Measurements from ENCODE around the gene C3orf33.

The C3orf33 gene

GRCh38 chr3:155743606-155744005 is 62.5 kb downstream of the C3orf33 start:
- Histone ChIP-seq H3K27me3 (ENCODE audit: control insufficient read depth in 5 of 5, insufficient read depth in 4 of 5, low read length in 5 of 5) (peaks cover 0 to 13% (median 9%) of the 10 kb centered on the region in 5 donors), H3K27ac (ENCODE audit: low read depth, low read length) (no peak overlapping the region), H3K9ac (ENCODE audit: low read length in 5 of 5) (peak overlapping the region; percentile 35 to 75 (median 64)), H3K4me3 (ENCODE audit: low read depth in 1 of 5, low read length in 5 of 5) (peak overlapping the region; percentile 74 to 91 (median 83)), H3K9me3 (ENCODE audit: control insufficient read depth in 5 of 5, low read length in 5 of 5) (no peaks in the 10 kb centered on the region), H3K36me3 (ENCODE audit: control insufficient read depth in 5 of 5, insufficient read depth in 5 of 5, low read length in 5 of 5) (no peaks in the 10 kb centered on the region), H3K4me1 (ENCODE audit: control insufficient read depth in 5 of 5, insufficient read depth in 5 of 5, low read length in 5 of 5) (peaks cover 0 to 25% (median 24%) of the 10 kb centered on the region in 5 donors)

DNA sequence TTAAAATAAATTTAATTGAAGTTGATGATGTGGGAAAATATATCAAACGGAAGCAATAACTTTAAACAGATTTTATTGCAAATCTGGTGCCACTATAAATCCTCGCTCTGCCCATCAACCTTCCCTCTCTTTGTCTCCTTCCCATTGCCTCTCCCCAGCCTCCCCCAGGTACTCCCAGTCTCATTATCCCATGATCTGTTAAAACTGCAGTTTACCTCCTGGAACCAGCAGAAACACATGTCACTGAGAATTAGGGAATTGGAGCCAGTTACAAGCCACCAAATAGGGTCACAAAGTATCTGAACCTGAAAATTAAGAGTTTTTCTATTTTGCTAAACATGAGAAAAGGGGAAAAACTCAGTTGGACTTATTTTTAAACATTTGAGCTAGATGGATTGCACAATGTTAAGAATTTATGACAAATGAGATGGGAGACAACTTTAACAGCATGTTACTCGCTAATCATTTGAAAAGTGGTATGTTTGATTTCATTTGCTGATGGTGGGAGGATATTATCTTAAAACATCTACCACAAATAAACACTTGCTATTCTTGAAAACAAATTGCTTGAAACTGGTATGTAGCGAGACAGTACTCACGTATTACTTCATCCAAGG is 63.6 kb downstream of the C3orf33 start:
- Histone ChIP-seq H3K4me1 (ENCODE audit: control insufficient read depth in 5 of 5, insufficient read depth in 5 of 5, low read length in 5 of 5) (peaks cover 0 to 25% (median 22%) of the 10 kb centered on the region in 5 donors), H3K27ac (ENCODE audit: low read depth, low read length) (no peak overlapping the region), H3K9ac (ENCODE audit: low read length in 5 of 5) (no peak overlapping the region), H3K27me3 (ENCODE audit: control insufficient read depth in 5 of 5, insufficient read depth in 4 of 5, low read length in 5 of 5) (peaks cover 0 to 13% (median 9%) of the 10 kb centered on the region in 5 donors), H3K4me3 (ENCODE audit: low read depth in 1 of 5, low read length in 5 of 5) (no peak overlapping the region), H3K36me3 (ENCODE audit: control insufficient read depth in 5 of 5, insufficient read depth in 5 of 5, low read length in 5 of 5) (no peaks in the 10 kb centered on the region), H3K9me3 (ENCODE audit: control insufficient read depth in 5 of 5, low read length in 5 of 5) (no peaks in the 10 kb centered on the region)

DNA sequence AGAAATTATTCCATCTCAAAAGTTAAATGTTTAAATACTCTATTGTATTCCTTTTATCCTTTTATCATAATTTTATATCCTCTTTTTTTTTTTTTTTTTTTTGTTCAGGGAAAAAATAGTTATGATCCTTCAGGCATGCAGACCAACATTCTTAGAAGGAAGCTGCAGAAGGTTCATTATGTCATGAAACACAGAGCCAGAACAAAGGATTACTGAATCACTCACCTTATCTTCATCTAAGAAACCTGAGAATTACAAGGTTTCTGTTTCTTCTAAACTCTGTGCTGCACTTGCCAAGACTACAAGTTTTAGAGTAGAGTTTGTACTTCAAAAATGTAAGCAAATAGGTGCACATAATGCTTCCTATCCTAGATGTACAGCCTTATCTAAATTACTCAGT is 64.5 kb downstream of the C3orf33 start:
- Histone ChIP-seq H3K27ac (ENCODE audit: low read depth, low read length) (no peak overlapping the region), H3K9ac (ENCODE audit: low read length in 5 of 5) (no peak overlapping the region), H3K9me3 (ENCODE audit: control insufficient read depth in 5 of 5, low read length in 5 of 5) (no peaks in the 10 kb centered on the region), H3K27me3 (ENCODE audit: control insufficient read depth in 5 of 5, insufficient read depth in 4 of 5, low read length in 5 of 5) (peaks cover 0 to 13% (median 9%) of the 10 kb centered on the region in 5 donors), H3K36me3 (ENCODE audit: control insufficient read depth in 5 of 5, insufficient read depth in 5 of 5, low read length in 5 of 5) (no peaks in the 10 kb centered on the region), H3K4me3 (ENCODE audit: low read depth in 1 of 5, low read length in 5 of 5) (no peak overlapping the region), H3K4me1 (ENCODE audit: control insufficient read depth in 5 of 5, insufficient read depth in 5 of 5, low read length in 5 of 5) (peaks cover 0 to 25% (median 22%) of the 10 kb centered on the region in 5 donors)

DNA sequence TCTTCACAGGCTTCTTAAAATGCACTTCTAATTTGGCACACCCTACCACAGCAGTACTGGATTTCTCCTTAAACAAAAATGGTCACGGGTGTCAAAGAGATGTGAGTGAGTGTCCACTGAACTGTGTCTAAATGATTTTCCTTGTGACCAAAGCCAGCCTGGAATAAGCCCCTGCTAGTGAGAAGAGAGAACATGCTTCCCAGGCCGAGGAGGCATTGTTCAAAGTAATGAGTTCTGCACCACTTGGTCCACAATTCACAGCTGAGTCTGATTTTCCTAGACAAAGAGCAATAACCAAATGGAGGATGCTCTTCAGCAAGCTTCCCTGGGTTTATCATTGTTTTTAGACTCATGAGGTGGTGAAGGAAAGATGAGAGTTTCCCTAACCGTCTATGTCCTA is 65.0 kb downstream of the C3orf33 start:
- H3K4me3 ChIP-seq (ENCODE audit: low read depth in 1 of 5, low read length in 5 of 5) = no peak overlapping the region
- H3K27ac ChIP-seq (ENCODE audit: low read depth, low read length) = no peak overlapping the region
- H3K27me3 ChIP-seq (ENCODE audit: control insufficient read depth in 5 of 5, insufficient read depth in 4 of 5, low read length in 5 of 5) = peaks cover 0 to 13% (median 9%) of the 10 kb centered on the region in 5 donors
- peaks cover 0 to 24% (median 22%) of the 10 kb centered on the region in 5 donors for H3K4me1 ChIP-seq (ENCODE audit: control insufficient read depth in 5 of 5, insufficient read depth in 5 of 5, low read length in 5 of 5)
- H3K36me3 ChIP-seq (ENCODE audit: control insufficient read depth in 5 of 5, insufficient read depth in 5 of 5, low read length in 5 of 5) = no peaks in the 10 kb centered on the region
- no peak overlapping the region for H3K9ac ChIP-seq (ENCODE audit: low read length in 5 of 5)
- no peaks in the 10 kb centered on the region for H3K9me3 ChIP-seq (ENCODE audit: control insufficient read depth in 5 of 5, low read length in 5 of 5)

DNA sequence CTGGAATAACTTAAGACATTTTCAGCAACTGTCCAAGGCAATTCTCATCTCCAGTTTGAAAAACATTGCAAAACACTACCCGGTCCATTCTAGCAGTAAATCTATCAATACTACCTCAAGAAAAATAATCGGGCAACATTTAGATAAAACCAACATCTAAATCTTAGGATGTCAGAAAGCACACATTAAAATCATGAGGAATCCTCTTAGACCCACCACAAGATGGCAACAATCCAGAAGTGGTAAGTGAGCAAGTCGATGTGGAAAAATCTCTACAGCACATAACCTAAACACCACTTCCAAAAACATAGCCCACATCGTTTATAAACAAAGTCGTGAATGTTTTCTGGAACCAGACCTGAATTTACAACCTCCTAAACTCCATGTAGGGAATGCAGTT is 66.9 kb downstream of the C3orf33 start:
- H3K9ac ChIP-seq (ENCODE audit: low read length in 5 of 5) = no peak overlapping the region
- H3K36me3 ChIP-seq (ENCODE audit: control insufficient read depth in 5 of 5, insufficient read depth in 5 of 5, low read length in 5 of 5) = no peaks in the 10 kb centered on the region
- H3K27me3 ChIP-seq (ENCODE audit: control insufficient read depth in 5 of 5, insufficient read depth in 4 of 5, low read length in 5 of 5) = peaks cover 0 to 13% (median 6%) of the 10 kb centered on the region in 5 donors
- no peak overlapping the region for H3K4me3 ChIP-seq (ENCODE audit: low read depth in 1 of 5, low read length in 5 of 5)
- peaks cover 0 to 9% (median 7%) of the 10 kb centered on the region in 5 donors for H3K4me1 ChIP-seq (ENCODE audit: control insufficient read depth in 5 of 5, insufficient read depth in 5 of 5, low read length in 5 of 5)
- H3K9me3 ChIP-seq (ENCODE audit: control insufficient read depth in 5 of 5, low read length in 5 of 5) = no peaks in the 10 kb centered on the region
- H3K27ac ChIP-seq (ENCODE audit: low read depth, low read length) = no peak overlapping the region

DNA sequence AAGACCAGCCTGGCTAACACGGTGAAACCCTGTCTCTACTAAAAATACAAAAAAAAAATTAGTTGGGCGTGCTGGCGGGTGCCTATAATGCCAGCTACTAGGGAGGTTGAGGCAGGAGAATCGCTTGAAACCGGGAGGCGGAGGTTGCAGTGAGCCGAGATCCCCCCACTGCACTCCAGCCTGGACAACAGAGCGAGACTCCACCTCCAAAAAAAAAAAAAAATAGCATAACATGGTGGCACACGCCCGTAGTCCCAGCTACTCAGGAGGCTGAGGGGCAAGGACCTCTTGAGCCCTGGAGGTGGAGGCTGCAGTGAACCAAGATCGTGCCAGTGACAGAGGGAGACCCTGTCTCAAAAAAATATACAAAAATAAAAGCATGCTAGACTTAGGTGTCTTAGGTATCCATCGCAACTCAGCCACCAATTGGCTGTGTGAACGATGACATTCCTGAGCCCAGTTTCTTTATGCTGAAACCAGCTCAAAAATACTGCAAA is 67.5 kb downstream of the C3orf33 start:
- Histone ChIP-seq H3K4me1 (ENCODE audit: control insufficient read depth in 5 of 5, insufficient read depth in 5 of 5, low read length in 5 of 5) (peaks cover 0 to 4% (median 2%) of the 10 kb centered on the region in 5 donors), H3K9ac (ENCODE audit: low read length in 5 of 5) (no peak overlapping the region), H3K9me3 (ENCODE audit: control insufficient read depth in 5 of 5, low read length in 5 of 5) (no peaks in the 10 kb centered on the region), H3K27me3 (ENCODE audit: control insufficient read depth in 5 of 5, insufficient read depth in 4 of 5, low read length in 5 of 5) (peaks cover 0 to 11% (median 6%) of the 10 kb centered on the region in 5 donors), H3K36me3 (ENCODE audit: control insufficient read depth in 5 of 5, insufficient read depth in 5 of 5, low read length in 5 of 5) (no peaks in the 10 kb centered on the region), H3K4me3 (ENCODE audit: low read depth in 1 of 5, low read length in 5 of 5) (no peak overlapping the region), H3K27ac (ENCODE audit: low read depth, low read length) (no peak overlapping the region)

DNA sequence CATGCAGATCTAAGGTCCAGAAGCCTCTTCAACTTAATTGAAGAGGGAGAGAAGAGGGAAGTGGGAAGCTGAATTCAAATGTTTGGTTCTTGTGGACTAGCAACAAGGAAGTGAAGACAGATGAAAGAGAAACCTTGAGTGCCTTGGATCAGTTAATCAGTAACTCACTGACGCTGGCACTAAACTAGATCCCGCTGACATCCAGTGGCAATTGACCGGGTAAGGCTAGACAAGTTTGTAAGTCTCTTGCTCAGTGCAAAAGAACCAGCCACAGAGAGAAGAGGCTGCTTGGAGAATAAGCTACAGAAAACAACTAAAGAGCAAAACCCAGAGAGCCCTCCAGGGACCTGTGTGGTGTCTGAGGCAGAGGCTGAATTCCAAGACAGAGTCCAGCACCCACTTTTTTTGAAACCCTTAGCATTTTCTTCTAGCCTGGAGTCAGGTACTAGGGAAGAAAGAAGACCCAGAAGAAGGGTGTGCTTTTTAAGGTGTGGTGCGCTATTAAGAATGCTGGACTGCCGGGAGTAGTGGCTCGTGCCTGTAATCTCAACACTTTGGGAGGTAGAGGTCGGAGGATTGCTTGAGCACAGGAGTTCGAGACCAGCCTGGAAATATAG is 68.1 kb downstream of the C3orf33 start:
- Histone ChIP-seq H3K4me3 (ENCODE audit: low read depth in 1 of 5, low read length in 5 of 5) (no peak overlapping the region), H3K9ac (ENCODE audit: low read length in 5 of 5) (no peak overlapping the region)

DNA sequence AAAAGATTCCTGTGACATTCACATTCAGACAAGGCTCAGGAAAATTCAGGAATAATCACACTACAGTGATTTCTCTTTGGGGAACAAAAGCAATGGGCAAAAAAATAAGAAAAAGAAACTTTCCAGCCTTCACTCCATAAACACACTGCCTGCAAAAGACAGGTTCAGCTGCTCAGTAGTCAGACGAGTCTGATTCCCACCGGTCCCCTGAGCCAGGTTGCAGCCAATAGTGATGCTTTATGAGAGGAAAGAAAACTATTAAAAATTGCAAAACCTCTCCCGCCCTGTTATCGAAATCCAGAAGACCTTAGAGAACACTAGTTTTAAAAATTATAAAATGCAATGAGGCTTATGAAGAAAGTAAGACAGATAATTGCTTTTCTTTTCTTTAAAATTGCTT is 69.7 kb downstream of the C3orf33 start:
- Histone ChIP-seq H3K9ac (ENCODE audit: low read length in 5 of 5) (no peak overlapping the region), H3K36me3 (ENCODE audit: control insufficient read depth in 5 of 5, insufficient read depth in 5 of 5, low read length in 5 of 5) (no peaks in the 10 kb centered on the region), H3K27ac (ENCODE audit: low read depth, low read length) (no peak overlapping the region), H3K9me3 (ENCODE audit: control insufficient read depth in 5 of 5, low read length in 5 of 5) (no peaks in the 10 kb centered on the region), H3K4me3 (ENCODE audit: low read depth in 1 of 5, low read length in 5 of 5) (no peak overlapping the region), H3K27me3 (ENCODE audit: control insufficient read depth in 5 of 5, insufficient read depth in 4 of 5, low read length in 5 of 5) (peaks cover 0 to 5% (median under 1%) of the 10 kb centered on the region in 5 donors), H3K4me1 (ENCODE audit: control insufficient read depth in 5 of 5, insufficient read depth in 5 of 5, low read length in 5 of 5) (no peaks in the 10 kb centered on the region)

More for the DNA sequence above, 68.1 kb downstream of the C3orf33 start:
- Histone ChIP-seq H3K4me1 (ENCODE audit: control insufficient read depth in 5 of 5, insufficient read depth in 5 of 5, low read length in 5 of 5) (no peaks in the 10 kb centered on the region), H3K27ac (ENCODE audit: low read depth, low read length) (no peak overlapping the region), H3K27me3 (ENCODE audit: control insufficient read depth in 5 of 5, insufficient read depth in 4 of 5, low read length in 5 of 5) (peaks cover 0 to 9% (median 5%) of the 10 kb centered on the region in 5 donors), H3K36me3 (ENCODE audit: control insufficient read depth in 5 of 5, insufficient read depth in 5 of 5, low read length in 5 of 5) (no peaks in the 10 kb centered on the region), H3K9me3 (ENCODE audit: control insufficient read depth in 5 of 5, low read length in 5 of 5) (no peaks in the 10 kb centered on the region)

DNA sequence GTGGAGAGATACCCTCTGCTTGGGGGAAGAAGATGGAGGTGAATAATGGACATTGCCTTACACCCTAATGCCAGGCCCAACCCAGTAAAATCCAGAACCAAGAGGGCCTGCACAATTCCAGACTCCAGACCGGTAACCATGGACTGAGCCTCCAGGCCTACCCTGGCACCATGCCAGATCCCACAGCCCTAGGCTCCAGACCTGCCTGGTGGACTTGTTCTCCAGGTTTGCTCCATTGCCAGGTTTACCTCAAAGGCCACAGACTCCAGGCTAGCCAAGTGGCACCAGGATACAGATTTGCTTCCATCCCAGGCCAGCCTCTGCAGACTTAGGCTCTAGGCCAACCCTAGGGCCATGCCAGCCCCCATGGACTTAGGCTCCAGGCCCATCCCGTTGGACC is 75.2 kb downstream of the C3orf33 start:
- Histone ChIP-seq H3K4me3 (ENCODE audit: low read depth in 1 of 5, low read length in 5 of 5) (no peak overlapping the region), H3K36me3 (ENCODE audit: control insufficient read depth in 5 of 5, insufficient read depth in 5 of 5, low read length in 5 of 5) (no peaks in the 10 kb centered on the region), H3K4me1 (ENCODE audit: control insufficient read depth in 5 of 5, insufficient read depth in 5 of 5, low read length in 5 of 5) (no peaks in the 10 kb centered on the region), H3K9ac (ENCODE audit: low read length in 5 of 5) (no peak overlapping the region), H3K9me3 (ENCODE audit: control insufficient read depth in 5 of 5, low read length in 5 of 5) (no peaks in the 10 kb centered on the region), H3K27ac (ENCODE audit: low read depth, low read length) (no peak overlapping the region), H3K27me3 (ENCODE audit: control insufficient read depth in 5 of 5, insufficient read depth in 4 of 5, low read length in 5 of 5) (peaks cover 0 to 4% (median 0%) of the 10 kb centered on the region in 5 donors)

GRCh38 chr3:155727836-155728235 is 78.2 kb downstream of the C3orf33 start:
- Histone ChIP-seq H3K4me3 (ENCODE audit: low read depth in 1 of 5, low read length in 5 of 5) (no peak overlapping the region), H3K36me3 (ENCODE audit: control insufficient read depth in 5 of 5, insufficient read depth in 5 of 5, low read length in 5 of 5) (no peaks in the 10 kb centered on the region), H3K9ac (ENCODE audit: low read length in 5 of 5) (no peak overlapping the region), H3K4me1 (ENCODE audit: control insufficient read depth in 5 of 5, insufficient read depth in 5 of 5, low read length in 5 of 5) (no peaks in the 10 kb centered on the region), H3K27me3 (ENCODE audit: control insufficient read depth in 5 of 5, insufficient read depth in 4 of 5, low read length in 5 of 5) (peaks cover 0 to 4% (median 0%) of the 10 kb centered on the region in 5 donors), H3K27ac (ENCODE audit: low read depth, low read length) (no peak overlapping the region), H3K9me3 (ENCODE audit: control insufficient read depth in 5 of 5, low read length in 5 of 5) (no peaks in the 10 kb centered on the region)

All from subcutaneous abdominal adipose tissue (tissue), 5 donors.